NOMO-1 treated with DMSO at 0.1 percent for 48 hours (cell line): ENCODE measurements around the gene GET4.
"Not testable (repeated sequence)": the region's sequence is repeated elsewhere in the genome, so short reads cannot be mapped to it uniquely, and the experiment has no call there.

Source experiments
- DNase-seq: peaks from one replicate; lab custom pipeline; 2025; ENCODE audit not compliant: unreplicated experiment; lab: John Stamatoyannopoulos, UW

GET4 gene

DNA sequence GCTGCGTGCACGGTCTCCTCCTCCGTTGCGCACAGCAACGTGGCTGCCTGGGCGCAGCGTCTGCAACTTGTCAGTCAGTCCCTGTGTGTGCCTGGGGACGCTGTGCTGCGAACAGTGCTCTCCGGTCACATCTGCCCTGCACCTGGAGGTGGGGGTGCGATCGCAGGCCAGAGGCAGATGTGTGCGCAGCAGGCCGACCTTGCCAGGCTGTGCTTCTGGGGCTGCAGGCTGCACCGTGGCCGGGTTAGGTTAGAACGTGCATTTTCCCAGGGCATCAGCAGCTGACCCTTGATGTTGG, 8.2 kb upstream of the GET4 start:
- DNase-seq, result no peak

DNA sequence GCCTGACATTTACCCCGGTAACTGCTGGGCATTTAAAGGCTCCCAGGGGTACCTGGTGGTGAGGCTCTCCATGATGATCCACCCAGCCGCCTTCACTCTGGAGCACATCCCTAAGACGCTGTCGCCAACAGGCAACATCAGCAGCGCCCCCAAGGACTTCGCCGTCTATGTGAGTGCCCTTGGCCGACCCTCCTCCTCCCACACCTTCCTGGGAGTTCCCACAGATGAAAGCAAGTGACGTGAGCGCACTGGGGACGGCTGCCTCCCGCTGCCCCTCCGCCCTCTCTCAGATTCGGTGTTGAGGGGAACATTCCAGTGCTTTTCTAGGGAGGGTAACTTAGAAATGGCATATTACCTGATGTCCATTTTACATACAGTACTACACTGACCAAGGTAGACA, 7.0 kb upstream of the GET4 start:
- no peak for DNase-seq

DNA sequence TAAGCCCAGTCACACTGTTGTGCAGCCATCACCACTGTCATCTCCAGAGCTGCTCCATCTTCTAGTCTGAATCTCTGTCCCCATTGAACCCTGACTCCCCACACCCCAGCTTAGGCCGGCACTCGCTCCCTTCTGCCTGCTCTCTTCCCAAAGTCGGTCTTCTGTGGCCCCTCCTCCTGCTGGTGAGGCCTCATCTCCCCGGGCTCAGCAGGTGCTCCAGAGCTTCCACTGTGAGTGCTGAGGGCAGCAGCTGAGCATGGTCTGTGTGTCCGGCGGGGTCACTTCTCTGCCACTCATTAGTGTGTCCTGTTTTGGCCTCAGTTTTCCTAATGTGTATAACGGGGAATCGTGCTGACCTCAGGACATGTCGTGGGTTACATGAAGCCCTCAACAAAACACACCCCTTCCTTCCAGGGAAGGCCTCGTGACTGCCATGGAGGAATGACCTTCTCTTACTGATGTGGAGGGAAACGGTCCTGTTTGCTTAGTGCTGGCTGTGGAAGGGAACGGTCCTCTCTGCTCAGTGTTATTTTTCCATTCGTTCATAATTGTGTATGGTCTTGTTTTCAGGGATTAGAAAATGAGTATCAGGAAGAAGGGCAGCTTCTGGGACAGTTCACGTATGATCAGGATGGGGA, 4.3 kb upstream of the GET4 start:
- no peak for DNase-seq

DNA sequence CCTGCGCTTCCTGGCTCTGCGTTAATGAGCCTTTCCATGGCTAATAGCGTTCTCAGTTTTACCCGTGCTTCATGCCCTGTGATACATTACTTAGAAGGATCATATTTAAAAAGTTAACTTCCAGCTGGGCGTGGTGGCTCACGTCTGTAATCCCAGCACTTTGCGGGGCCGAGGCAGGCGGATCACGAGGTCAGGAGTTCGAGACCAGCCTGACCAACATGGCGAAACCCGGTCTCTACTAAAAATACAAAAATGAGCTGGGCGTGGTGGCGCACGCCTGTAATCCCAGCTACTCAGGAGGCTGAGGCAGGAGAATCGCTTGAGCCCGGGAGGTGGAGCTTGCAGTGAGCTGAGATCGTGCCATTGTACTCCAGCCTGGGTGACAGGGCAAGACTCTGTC, 3.7 kb upstream of the GET4 start:
- DNase-seq, result not testable (repeated sequence)

DNA sequence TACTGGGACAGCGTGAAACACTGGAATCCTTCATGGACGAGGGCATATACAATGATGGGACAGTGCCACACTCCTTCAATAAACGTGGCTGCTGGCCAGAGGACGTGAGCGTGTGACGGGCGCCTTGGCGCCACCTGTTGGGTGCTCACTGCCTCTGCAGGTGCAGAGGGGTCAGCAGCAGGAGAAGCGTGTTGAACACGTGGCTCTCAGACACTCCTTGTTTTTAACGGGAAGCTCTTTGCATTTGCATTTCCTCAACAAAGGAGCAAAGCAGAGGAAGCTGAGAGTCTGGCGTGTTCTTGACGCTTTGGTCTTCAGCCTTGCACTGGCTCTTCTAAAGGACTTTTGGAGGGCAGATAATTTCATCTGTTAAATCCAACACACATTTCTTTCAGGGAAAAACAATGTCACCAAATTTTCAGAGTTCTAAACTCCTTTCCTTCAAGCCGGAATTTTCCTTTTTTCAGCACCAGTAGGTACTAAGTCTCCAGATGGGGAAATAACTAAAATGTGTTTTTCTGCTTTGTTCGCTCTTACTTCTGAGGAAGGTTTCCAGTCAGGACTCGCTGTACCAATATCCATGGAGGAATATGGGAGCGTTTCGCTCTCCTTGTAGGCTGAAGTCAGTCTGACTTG, 2.9 kb upstream of the GET4 start:
- DNase-seq, result peak; percentile 87

DNA sequence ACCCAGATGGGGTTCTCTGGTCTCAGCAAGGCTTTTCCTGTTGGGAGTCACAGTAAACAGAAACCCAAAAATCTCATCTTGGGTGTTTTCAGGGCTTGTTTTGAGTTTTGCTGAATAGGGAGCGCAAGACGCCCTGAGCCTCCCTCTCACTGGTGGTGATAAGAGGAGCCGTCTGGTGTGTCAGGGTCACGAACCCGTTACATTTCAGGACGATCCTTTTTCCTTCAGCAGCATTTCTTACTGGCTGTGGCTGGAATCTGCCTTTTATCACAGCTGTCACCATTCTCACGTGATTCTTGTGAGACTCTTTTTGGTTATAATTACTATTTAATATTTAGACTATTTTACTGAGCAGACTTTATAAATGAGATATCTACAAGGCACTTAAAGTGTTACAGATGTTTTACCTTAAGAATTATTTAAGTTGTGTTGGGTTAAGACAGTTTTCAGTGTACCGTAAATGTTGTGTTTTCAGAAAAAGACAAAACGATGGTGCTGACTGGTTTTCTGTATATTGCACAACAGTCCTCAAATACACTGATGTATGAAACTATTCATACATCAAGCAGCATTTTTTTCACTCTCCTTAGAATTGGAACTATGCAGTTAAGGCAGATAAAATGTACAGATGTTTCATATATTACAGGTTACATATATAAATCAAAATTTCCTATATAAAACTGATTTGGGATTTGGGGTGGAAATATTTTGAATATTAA, 2.2 kb upstream of the GET4 start:
- no peak for DNase-seq

DNA sequence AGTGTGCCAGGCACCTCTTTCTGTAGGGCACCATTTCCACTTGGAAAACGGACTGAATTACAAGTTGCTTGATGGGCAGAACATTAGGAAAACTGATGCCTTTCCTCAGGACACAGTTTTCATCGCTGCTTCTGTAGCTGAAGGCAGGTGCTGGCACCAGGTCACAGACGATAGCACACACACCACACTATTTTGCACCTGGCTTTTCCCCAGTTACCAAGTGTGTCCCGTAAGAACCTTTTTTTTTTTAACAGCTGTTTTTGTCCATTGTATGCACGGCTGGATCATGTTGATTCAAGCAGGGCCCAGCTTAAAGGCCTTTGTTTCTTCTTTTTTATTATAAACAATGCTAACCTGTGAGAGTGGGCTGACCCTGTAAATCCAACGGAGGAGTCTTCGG, 1.3 kb upstream of the GET4 start:
- no peak for DNase-seq

DNA sequence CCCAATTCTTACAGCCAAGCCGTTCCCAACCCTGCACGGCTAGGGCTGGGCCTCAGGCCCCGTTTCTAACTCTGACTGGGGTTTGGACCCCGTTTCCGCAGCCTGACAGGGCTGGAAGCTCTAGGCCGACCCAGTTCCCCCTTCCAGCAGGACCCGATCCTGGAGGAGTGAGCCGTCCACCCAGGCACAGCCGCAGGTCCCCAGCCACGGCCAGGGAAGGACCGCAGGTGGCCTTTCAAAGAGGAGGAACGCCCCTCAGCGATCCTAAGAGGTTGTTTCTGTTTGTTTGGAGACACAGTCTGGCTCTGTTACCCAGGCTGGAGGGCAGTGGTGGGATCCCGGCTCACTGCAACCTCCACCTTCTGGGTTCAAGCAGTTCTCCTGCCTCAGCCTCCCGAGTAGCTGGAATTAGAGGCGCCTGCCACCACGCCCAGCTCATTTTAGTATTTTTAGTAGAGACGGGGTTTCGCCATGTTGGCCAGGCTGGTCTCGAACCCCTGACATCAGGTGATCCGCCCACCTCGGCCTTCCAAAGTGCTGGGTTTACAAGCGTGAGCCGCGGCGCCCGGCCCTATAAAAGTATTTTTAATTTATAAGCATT, 778 bp upstream of the GET4 start:
- DNase-seq, result no peak

DNA sequence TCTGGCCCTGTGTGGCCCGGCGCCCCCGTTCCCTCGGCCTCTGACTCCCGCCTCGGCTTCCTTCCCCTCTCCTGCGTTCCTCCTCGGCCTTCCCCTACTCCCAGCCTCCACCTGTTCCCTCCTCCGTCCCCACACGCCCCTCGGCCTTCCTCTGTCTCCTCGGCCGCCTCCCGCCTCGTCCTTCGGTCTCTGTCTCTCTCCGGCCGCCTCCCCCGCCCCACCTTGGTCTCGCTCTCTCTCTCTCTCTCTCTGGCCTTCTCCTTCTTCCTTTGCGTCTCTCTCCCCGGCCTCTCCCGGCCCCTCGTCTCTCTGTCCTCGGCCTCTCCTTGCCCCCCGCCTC, 588 bp downstream of the GET4 start:
- DNase-seq, result peak; percentile 47

DNA sequence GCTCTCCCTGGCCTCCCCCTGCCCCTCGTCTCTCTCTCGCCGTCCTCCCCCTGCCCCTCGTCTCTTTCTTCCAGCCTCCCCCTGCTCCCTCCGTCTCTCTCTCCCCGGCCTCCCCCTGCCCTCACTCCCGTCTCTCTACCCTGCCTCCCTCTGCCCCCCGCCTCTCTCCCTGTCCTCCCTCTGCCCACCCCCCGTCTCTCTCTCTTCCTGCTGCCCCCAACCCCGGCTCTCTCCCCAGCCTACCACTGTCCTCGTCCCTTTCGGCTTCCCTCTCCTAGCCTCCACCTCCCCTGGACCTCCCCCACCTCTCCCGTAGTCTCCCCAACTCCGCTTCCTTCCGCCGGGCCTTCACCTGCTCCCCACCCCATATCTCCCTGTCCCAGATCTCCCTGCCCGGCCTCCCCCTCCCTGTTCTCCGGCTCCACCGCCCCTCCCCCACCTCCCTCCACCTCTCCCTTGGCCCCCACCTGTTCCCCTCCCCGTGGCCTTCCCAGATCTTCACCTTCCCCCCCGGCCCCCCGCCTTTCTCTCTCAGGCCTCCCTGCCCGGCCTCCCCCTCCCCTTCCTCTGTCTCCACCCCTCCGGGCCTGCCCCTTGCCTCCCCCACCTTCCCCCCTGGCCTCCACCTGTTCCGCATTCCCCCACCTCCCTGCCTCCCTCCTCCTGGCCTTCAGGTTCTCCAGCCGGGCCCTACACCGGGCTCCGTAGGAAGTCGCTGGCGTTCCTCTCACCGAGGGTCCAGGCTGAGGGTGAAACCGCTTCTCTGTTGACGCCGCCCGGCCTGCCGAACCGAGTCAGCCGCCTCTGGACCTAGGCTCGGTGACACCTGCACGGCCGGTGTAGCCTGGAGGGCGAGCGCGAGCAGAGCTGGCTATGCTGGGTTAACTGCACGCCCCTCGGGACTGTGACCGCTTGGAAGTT, 1.2 kb downstream of the GET4 start:
- no peak for DNase-seq

DNA sequence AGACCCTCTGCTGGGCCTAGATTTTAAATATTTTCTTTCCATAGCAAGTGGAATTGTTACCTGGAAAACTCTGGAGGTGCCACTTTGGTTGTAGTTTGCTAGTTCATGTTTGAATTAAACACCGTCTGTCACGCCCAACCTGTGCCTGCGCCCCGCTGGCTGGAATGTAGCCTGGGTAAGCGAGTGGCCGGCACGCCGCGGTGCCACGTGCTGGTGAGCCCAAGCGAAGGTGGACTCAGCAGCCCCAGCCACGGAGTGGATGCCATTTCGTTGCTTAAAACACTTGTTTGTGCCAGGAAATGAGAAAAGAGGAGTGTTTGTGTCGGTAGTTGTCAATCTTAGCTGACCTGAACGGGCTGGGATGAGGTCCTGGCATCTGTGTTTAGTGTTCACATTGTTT, 2.7 kb downstream of the GET4 start:
- no peak for DNase-seq

DNA sequence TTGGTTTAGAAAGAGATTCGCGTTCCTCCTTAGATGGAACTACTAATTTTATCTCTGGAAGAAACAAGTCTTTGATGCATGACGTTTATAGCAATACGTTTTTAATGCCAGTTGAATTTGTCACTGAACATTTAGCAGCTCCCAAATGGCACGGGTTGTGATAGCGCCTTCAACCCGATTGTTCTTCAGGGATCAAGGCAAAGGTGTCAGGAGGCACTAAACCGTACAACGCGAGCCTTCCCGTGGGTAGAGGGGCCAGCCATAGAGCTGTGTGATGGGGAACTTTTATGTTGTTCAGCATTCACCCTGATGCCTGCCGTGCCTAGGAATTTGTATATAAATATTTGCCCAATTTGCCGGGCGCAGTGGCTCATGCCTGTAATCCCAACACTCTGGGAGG, 3.4 kb downstream of the GET4 start:
- no peak for DNase-seq

DNA sequence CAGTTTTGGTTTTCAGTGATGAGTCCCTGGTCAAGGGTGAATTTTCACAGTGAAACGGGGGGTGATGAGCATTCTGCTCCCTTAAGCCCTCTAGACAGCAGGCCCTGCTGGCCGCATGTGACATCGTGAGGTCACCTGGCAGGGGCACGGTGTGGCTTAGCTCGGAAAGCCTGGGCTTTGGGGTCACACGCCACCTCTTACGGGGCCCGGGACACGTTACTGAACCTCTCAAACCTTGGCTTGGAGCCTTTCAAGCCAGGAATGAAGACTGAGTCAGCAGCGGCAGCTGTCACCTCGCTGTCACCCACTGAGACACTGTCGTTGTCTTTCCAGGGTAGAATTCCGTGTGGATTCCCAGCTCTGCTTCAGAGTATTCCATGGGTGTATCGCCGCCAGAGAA, 4.1 kb downstream of the GET4 start:
- DNase-seq, result no peak

DNA sequence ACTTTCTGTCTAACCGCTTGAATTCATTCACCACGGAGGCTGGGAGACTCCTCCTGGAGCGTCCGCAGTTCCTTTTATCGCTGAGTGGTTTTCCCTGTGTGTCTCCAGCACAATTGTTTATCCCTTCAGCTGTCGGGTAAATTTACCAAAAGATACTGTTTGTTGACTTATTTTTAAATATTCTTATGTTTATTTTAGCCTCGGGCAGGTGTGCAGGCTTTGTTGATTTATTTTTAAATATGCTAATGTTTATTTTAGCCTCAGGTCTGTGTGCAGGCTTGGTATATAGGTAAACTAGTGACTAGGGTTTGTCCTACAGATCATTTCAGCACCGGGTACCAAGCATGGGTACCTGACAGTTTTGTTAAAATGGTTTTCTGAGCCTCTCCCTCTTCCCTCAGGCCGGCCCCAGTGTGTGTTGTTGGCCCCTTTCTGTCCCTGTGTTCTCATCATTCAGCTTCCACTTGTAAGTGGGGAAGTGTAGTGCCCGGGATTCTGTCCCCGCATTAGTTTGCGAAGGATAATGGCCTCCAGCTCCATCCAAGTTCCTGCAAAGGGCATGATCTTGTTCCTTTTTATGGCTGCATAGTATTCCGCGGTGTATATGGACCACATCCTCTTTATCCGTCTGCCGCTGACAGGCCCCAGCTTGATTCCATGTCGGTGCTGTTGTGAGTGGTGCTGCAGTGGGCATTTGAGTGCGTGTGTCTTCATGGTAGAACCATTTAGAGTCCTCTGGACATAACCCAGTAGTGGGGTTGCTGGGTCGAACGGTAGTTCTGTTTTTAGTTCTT, 5.3 kb downstream of the GET4 start:
- DNase-seq, result no peak

DNA sequence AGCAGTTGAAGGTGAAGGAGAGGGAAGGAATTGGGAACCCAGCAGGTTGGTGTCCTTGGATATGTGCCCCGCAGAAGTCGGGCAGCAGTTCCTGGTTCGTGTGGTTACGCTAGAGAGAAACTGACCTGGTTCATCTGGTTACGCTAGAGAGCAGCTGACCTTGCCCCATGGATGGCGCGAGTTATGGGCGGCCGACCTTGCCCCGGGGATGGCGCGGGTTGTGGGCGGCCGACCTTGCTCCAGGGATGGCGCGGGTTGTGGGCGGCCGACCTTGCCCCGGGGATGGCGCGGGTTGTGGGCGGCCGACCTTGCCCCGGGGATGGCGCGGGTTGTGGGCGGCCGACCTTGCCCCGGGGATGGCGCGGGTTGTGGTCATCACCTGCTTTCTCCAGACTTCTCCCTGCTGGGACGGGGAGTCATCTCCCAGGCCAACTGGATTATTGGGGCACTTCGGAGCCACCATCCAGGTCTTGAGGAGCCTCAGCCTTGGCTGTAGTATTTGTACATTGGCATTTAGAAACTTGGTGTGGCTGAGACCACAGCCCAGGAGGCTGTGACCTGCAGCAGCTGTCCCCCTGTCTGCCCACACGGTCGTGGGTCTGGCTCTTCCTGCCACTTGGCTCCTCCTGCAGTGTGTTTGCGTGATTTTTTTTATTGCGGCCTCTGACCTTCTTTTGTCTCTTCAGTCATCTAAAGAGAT, 6.1 kb downstream of the GET4 start:
- no peak for DNase-seq

DNA sequence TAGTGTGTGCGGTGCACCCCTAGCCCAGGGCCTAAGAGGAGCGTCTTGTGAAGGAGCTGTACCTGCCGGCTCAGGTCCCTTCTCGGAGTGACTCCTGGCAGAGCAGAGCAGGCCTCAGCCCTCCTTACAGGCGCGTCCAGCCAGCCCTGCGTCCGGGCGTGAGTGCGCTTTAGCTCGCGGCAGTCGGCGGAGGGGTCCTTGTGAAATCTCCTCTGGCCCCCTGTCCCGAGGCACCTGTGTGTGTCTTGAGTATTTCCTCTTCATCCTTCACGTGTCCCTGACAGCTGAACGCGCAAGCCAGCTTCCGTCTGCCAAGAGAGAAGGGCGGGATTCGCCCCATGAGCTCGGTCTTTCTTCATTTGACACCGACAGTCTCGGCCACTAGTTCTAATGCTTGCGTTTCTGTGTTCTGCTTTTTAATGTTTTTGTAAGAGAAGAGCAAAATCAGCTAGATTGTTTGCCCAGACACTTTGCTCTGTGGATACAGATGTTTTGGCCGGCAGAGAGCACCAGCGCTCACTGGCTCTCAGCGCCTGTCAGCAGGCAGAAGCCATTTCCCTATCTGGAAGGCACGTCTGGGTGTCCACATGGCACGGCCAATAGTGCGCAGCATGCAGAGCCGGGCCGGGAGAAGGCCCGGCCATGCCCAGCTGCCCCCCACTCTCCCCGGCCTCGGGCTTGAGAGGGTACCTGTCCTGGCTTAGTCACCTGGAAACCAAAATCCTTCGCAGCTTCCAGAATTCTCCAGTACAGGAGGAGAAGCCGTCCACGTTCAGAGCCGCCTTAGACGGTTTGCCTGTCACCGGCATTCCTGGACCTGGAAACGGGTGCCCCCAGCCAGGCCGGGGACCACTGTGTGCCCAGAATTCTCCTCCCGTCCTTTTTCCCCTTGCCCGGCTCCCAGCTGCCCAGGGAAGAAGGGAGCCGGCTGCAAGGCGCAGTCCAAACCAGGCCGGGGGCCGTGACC, 7.0 kb downstream of the GET4 start:
- no peak for DNase-seq

DNA sequence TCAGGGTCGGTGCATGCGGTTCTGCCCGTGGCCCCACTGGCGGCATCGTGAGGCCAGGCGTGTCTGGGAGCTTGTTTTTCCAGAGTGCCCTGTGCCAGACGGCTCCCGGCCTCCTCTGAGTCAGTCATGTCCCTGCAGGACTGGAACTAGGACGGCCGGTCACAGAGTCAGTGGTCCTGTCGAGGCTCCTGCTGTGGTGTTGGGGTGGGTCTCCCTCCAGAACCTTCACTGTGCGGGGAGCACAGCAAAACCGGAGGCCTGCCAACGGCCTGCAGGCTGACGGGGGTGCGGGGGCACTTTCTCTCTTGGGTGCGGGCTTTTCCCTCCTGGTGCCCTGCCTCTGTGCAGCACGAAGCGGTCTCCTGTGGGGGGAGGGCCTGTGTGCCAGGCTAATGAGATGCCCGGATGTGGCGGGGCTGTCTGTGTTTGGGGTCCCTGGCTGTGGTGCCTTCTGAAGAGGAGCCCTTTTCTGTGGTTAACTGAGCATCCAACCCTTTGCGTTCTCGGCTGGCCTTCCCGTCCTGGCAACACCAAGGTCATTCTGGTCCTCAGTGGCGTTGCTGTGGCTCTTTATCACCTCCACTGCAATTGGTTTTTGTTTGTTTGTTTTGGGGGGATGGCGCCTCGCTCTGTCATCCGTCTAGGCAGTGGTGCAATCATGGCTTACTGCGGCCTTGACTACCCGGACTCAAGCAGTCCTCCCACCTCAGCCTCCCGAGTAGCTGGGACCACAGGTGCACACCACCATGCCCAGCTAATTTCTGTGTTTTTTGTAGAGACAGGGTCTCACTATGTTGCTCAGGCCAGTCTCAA, 8.0 kb downstream of the GET4 start:
- no peak for DNase-seq

DNA sequence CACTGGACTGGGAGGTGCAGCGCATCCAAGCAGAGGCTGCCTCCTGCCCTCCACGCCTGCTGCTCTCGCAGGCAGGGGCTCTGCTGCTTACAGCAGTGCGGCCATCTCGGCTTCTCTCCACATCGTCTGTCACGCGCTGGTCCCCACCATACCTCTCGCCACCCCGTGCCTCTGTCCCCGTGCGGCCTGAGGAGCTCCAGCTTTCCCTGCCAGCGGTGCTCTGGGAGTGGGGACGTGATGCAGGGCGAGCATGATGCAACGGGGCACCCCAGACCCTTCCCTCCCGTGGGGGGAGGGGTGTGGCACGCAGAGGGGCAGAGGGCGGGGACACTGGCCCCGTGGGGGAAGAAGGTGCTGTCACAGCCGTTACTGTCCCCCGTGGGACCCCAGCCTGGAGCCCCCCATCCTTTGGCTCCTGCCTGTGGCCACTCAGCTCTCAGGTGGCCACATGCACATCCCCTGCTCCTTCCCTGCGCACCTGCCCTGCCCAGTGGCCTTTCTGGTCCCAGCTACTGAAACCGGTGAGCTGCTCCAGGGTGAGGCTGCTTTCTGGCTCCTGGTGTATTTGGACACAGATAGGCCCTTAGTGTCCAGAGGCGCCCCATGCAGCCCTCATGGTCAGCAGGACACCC, 9.0 kb downstream of the GET4 start:
- DNase-seq, result no peak
